SK-N-SH treated with all-trans-retinoic acid at 6 μM for 48 hours (cell line): ENCODE data around the gene CCSER1.

Experiments used
- ATAC-seq: fragments of 200-7000 bp; cut with Tn5 transposase; 3 replicates; pipeline ENCODE4 v1.9.1; 2020; ENCODE audit warnings: mild to moderate bottlenecking, moderate library complexity
- ARNTL ChIP-seq: fragments of 450-650 bp; formaldehyde crosslinking; IDR thresholded peaks from 2 replicates; pipeline ENCODE4 v1.5.0; 2020; ENCODE audit warnings: low read depth, mild to moderate bottlenecking, moderate library complexity, borderline replicate concordance
- BACH2 ChIP-seq: fragments of 250-450 bp; sonication (Bioruptor Pico); IDR thresholded peaks from 2 replicates; pipeline ENCODE4 v1.9.0; 2021; ENCODE audit warnings: mild to moderate bottlenecking, borderline replicate concordance
- CREB5 ChIP-seq: fragments of 250-450 bp; sonication (Bioruptor Pico); IDR thresholded peaks from 2 replicates; pipeline ENCODE4 v1.5.1; 2020; ENCODE audit warnings: low read depth, mild to moderate bottlenecking, moderate library complexity
- CSDC2 ChIP-seq: fragments of 250-450 bp; sonication (Bioruptor Pico); IDR thresholded peaks from 2 replicates; pipeline ENCODE4 v1.5.0; 2020; ENCODE audit warnings: mild to moderate bottlenecking, moderate library complexity
- CSRNP3 ChIP-seq: fragments of 250-450 bp; sonication (Bioruptor Pico); IDR thresholded peaks from 2 replicates; pipeline ENCODE4 v1.5.1; 2021; ENCODE audit warnings: mild to moderate bottlenecking, moderate library complexity
- ESRRG ChIP-seq: fragments of 250-450 bp; sonication (Bioruptor Pico); IDR thresholded peaks from 2 replicates; pipeline ENCODE4 v1.6.1; 2021; ENCODE audit warnings: mild to moderate bottlenecking
- GLIS3 ChIP-seq: fragments of 250-450 bp; sonication (Bioruptor Pico); IDR thresholded peaks from 2 replicates; pipeline ENCODE4 v1.5.0; 2020; ENCODE audit warnings: mild to moderate bottlenecking, moderate library complexity
- OSR1 ChIP-seq: fragments of 250-450 bp; sonication (Bioruptor Pico); IDR thresholded peaks from 2 replicates; pipeline ENCODE4 v1.8.0; 2022; ENCODE audit warnings: moderate library complexity, mild to moderate bottlenecking, inconsistent platforms
- PATZ1 ChIP-seq: fragments of 250-450 bp; sonication (Bioruptor Pico); IDR thresholded peaks from 2 replicates; pipeline ENCODE4 v1.8.0; 2020; ENCODE audit warnings: mild to moderate bottlenecking, moderate library complexity, borderline replicate concordance
- POU6F1 ChIP-seq: fragments of 250-450 bp; sonication (Bioruptor Pico); IDR thresholded peaks from 2 replicates; pipeline ENCODE4 v1.8.0; 2021; ENCODE audit warnings: low read depth, mild to moderate bottlenecking, moderate library complexity, borderline replicate concordance
- PPARA ChIP-seq: fragments of 250-450 bp; sonication (Bioruptor Pico); IDR thresholded peaks from 2 replicates; pipeline ENCODE4 v1.5.0; 2020; ENCODE audit warnings: mild to moderate bottlenecking, borderline replicate concordance
- RARB ChIP-seq: fragments of 250-450 bp; sonication (Bioruptor Pico); IDR thresholded peaks from 2 replicates; pipeline ENCODE4 v1.8.0; 2021; ENCODE audit warnings: mild to moderate bottlenecking, moderate library complexity
- SNAI2 ChIP-seq: fragments of 250-450 bp; sonication (Bioruptor Pico); IDR thresholded peaks from 2 replicates; pipeline ENCODE4 v1.5.0; 2020; ENCODE audit warnings: mild to moderate bottlenecking, moderate library complexity
- TCF4 ChIP-seq: fragments of 250-450 bp; sonication (Bioruptor Pico); IDR thresholded peaks from 2 replicates; pipeline ENCODE4 v1.8.0; 2021; ENCODE audit warnings: mild to moderate bottlenecking, moderate library complexity, borderline replicate concordance
- TOX ChIP-seq: fragments of 250-450 bp; sonication (Bioruptor Pico); IDR thresholded peaks from 2 replicates; pipeline ENCODE4 v1.8.0; 2021; ENCODE audit warnings: mild to moderate bottlenecking, moderate library complexity, borderline replicate concordance
- ZC3H10 ChIP-seq: fragments of 250-450 bp; sonication (Bioruptor Pico); IDR thresholded peaks from 2 replicates; pipeline ENCODE4 v1.5.1; 2021; ENCODE audit warnings: mild to moderate bottlenecking, moderate library complexity
- ZFP3 ChIP-seq: fragments of 250-450 bp; sonication (Bioruptor Pico); IDR thresholded peaks from 2 replicates; pipeline ENCODE4 v1.5.0; 2020; ENCODE audit warnings: mild to moderate bottlenecking, moderate library complexity
- ZFP30 ChIP-seq: fragments of 450-650 bp; formaldehyde crosslinking; IDR thresholded peaks from 2 replicates; pipeline ENCODE4 v1.5.0; 2022; ENCODE audit warnings: mild to moderate bottlenecking, moderate library complexity
- ZNF565 ChIP-seq: fragments of 450-650 bp; formaldehyde crosslinking; conservative IDR thresholded peaks from 2 replicates; pipeline ENCODE4 v1.5.0; 2020; ENCODE audit warnings: low read depth, mild to moderate bottlenecking, moderate library complexity
- ZNF8 ChIP-seq: fragments of 450-650 bp; formaldehyde crosslinking; IDR thresholded peaks from 2 replicates; pipeline ENCODE4 v1.5.0; 2020; ENCODE audit warnings: mild to moderate bottlenecking, moderate library complexity

CCSER1 gene

GRCh38 chr4:90845777-90846176 is 718.6 kb downstream of the CCSER1 start:
- TF ChIP-seq SNAI2 (CRISPR knock-in tag): no peak
- TF ChIP-seq ZC3H10 (CRISPR knock-in tag): no peak
- no peak for TF ChIP-seq TCF4
- no peak for TF ChIP-seq ARNTL (CRISPR knock-in tag)
- no peak for TF ChIP-seq POU6F1 (CRISPR knock-in tag)
- no peak for TF ChIP-seq BACH2
- no peak for TF ChIP-seq PPARA (CRISPR knock-in tag)
- ATAC-seq: no peak

GRCh38 chr4:90852237-90852636 is 725.0 kb downstream of the CCSER1 start:
- TF ChIP-seq ZFP30 (CRISPR knock-in tag): no peak
- no peak for TF ChIP-seq ZFP3
- TF ChIP-seq ZNF565: no peak
- no peak for TF ChIP-seq OSR1 (CRISPR knock-in tag)
- no peak for TF ChIP-seq CSDC2 (CRISPR knock-in tag)
- no peak for TF ChIP-seq PPARA (CRISPR knock-in tag)
- peak; percentile 36; the same call in 1 of the 3 replicates for ATAC-seq

- ATAC-seq: peak; percentile 19; the same call in 1 of the 3 replicates
Observed at GRCh38 chr4:90855111-90855510, 727.9 kb downstream of the CCSER1 start.

GRCh38 chr4:90857081-90857820 is 730.1 kb downstream of the CCSER1 start:
- ATAC-seq: no peak
- TF ChIP-seq GLIS3 (CRISPR knock-in tag) (no peak), RARB (no peak), SNAI2 (CRISPR knock-in tag) (no peak), ZFP30 (CRISPR knock-in tag) (no peak), CSRNP3 (CRISPR knock-in tag) (no peak), ZFP3 (no peak), ESRRG (CRISPR knock-in tag) (no peak), PATZ1 (no peak), OSR1 (CRISPR knock-in tag) (no peak), TCF4 (no peak), TOX (CRISPR knock-in tag) (no peak), CREB5 (CRISPR knock-in tag) (no peak), ZNF565 (no peak), ZNF8 (CRISPR knock-in tag) (no peak)

More at GRCh38 chr4:90855111-90855510, 727.9 kb downstream of the CCSER1 start:
- TF ChIP-seq CSRNP3 (CRISPR knock-in tag) (no peak), BACH2 (no peak), OSR1 (CRISPR knock-in tag) (no peak), ZFP30 (CRISPR knock-in tag) (no peak), CSDC2 (CRISPR knock-in tag) (no peak), ZC3H10 (CRISPR knock-in tag) (no peak), CREB5 (CRISPR knock-in tag) (no peak), ESRRG (CRISPR knock-in tag) (no peak), PPARA (CRISPR knock-in tag) (no peak)
- TF ChIP-seq, all 23 proteins: peak for 0
